GM12875 (cell line): Measurements from ENCODE around the gene YIPF1.
"Not testable (repeated sequence)": the region's sequence is repeated elsewhere in the genome, so short reads cannot be mapped to it uniquely, and the experiment has no call there.

Source experiments
- H3K4me3 ChIP-seq: one replicate; pipeline ENCODE4 v1.5.1; 2011; ENCODE audit warnings: low read depth, low read length, control low read depth
- TF ChIP-seq, protein P1 (sequence below): IDR thresholded peaks from 2 replicates; pipeline ENCODE4 v1.5.1; 2011; ENCODE audit warnings: low read depth, mild to moderate bottlenecking, control low read depth, inconsistent platforms, low read length, moderate library complexity, borderline replicate concordance; ENCODE audit not compliant: insufficient read depth

The YIPF1 gene

DNA sequence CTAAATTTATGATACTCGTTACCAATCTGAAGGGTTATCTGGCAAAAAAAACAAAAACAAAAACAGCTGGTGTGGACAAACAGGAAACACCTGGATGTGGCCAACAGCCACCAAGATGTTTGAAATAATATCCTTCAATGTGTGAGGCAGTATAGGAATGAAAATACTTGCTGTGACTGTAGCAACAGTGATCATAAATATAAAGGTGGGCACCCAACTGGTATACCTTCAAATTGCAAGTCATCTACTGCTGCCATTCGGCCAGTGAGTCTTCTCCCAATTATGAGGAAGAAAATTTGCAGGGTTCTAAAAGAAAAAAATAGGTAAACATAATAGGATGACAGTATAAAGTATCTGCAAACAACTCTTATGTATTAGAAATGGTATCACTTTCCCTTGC, 916 bp downstream of the YIPF1 start:
- TF ChIP-seq, protein P1, sequence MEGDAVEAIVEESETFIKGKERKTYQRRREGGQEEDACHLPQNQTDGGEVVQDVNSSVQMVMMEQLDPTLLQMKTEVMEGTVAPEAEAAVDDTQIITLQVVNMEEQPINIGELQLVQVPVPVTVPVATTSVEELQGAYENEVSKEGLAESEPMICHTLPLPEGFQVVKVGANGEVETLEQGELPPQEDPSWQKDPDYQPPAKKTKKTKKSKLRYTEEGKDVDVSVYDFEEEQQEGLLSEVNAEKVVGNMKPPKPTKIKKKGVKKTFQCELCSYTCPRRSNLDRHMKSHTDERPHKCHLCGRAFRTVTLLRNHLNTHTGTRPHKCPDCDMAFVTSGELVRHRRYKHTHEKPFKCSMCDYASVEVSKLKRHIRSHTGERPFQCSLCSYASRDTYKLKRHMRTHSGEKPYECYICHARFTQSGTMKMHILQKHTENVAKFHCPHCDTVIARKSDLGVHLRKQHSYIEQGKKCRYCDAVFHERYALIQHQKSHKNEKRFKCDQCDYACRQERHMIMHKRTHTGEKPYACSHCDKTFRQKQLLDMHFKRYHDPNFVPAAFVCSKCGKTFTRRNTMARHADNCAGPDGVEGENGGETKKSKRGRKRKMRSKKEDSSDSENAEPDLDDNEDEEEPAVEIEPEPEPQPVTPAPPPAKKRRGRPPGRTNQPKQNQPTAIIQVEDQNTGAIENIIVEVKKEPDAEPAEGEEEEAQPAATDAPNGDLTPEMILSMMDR: no peak
- H3K4me3 ChIP-seq: no peak overlapping the region

DNA sequence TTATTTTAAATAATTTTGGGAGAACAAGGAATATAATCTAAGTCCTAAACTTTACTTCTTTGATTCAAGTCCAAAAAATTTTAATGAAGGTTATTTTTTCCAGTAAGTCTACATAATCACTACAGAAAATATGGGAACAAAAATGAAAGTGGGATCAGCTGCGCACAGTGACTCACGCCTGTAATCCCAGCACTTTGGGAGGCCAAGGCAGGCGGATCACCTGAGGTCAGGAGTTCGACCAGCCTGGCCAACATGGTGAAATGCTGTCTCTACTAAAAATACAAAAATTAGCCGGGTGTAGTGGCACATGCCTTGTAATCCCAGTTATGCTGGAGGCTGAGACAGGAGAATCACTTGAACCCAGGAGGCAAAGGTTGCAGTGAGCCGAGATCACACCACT, 6.0 kb downstream of the YIPF1 start:
- not testable (repeated sequence) for H3K4me3 ChIP-seq

DNA sequence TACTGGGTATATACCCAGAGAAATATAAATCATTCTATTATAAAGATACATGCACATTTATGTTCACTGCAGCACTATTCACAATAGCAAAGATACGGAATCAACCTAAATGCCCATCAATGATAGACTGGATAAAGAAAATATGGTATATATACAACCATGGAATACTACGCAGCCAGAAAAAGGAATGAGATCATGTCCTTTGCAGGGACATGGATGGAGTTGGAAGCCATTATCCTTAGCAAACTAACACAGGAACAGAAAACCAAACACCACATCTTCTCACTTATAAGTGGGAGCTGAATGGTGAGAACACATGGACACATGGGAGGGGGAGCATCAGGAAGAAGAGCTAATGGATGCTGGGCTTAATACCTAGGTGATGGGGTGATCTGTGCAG, 7.7 kb downstream of the YIPF1 start:
- not testable (repeated sequence) for H3K4me3 ChIP-seq

DNA sequence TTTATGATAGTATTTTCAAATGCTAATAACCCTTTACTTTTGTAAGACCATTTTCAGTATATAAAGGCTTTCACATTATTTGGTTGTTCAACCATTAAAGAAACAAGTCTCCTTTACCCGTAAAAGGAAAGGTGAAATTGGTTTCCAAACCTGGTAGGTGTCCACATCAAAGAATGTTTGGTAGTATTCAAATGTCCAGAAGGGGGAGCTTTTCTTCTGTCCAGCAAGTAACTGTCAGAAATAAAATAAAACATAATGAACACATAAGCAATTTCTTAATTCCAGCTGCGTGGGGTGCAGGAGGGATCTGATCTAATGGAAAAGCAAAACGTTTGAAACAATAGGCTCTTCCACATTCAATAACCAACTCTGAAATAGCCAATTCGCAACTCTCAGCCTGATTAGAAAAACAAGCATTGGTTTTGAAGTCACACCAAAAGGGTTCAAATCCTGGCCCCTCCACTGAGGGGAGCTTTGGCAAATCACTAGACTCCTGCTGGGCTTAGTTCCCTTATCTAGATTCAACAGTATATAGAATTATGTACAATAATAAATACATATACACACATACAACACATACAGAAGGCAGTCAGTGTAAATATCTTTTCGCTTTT, 11.0 kb downstream of the YIPF1 start:
- TF ChIP-seq, protein P1: peak; percentile 35; the same call in 1 of the 2 replicates
- no peak overlapping the region for H3K4me3 ChIP-seq

DNA sequence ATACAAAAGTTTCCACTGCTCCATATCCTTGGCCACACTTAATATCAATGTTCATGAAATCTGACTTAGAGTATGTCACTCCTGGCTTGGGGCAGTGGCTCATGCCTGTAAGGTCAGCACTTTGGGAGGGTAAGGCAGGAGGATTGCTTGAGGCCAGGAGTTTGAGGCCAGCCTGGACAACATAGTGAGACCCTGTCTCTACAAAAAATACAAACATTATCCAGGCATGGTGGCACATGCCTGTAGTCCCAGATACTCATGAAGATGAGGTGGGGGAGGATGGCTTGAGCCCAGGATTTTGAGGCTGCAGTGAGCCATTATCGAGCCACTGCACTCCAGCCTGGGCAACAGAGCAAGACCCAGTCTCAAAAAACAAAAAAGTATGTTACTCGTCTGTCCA, 14.4 kb downstream of the YIPF1 start:
- H3K4me3 ChIP-seq: not testable (repeated sequence)

DNA sequence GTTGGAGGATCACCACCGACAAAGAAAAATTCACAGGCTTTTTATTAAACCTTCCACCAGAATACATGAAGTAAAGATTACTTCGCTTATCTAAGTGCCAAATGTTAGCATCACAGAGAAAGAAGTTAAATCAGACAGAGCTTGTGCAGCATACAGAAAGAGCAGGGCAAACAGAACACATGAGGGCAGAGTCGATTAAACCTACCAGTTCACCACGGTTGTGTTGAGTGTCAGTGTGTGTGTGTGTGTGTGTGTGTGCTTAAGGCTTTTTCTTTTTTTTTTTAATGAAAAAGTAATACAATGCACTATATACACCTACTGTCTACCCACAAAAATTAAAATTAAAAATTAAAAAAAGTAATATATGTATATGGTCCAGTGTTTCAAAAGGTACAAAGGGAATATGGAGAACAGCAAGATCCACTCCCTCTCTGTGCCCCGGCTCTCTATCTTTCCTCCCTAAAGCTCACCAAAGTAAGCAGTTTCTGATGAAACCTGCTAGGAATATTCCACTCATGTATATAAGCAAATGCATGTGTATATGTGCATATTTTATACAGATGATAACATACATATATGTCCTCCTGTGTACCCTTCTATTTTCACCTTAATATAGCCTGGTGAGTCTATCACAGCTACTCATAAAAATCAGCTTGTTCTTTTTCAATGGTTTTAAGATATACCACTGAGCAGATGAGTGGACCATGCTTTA, 17.7 kb downstream of the YIPF1 start:
- TF ChIP-seq, protein P1: no peak
- no peak overlapping the region for H3K4me3 ChIP-seq

DNA sequence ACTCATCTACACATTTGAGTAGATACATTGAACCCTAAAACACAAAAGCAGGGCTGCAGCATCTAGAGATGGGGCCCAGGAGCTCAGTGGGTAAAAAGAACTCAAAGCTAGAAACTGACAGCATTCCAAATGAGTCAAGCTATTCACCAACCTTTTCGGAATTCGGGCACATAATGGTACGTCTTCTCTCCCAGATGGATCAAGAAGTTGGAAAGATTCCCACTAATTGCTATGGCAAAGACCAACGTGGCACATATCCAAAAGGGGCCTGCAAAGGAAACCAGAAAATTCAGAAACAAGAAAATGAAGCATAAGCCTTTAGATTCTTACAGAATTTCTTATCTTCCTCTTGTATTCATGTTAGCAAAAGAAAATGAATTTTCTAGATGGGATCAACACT, 18.4 kb downstream of the YIPF1 start:
- TF ChIP-seq, protein P1: no peak

DNA sequence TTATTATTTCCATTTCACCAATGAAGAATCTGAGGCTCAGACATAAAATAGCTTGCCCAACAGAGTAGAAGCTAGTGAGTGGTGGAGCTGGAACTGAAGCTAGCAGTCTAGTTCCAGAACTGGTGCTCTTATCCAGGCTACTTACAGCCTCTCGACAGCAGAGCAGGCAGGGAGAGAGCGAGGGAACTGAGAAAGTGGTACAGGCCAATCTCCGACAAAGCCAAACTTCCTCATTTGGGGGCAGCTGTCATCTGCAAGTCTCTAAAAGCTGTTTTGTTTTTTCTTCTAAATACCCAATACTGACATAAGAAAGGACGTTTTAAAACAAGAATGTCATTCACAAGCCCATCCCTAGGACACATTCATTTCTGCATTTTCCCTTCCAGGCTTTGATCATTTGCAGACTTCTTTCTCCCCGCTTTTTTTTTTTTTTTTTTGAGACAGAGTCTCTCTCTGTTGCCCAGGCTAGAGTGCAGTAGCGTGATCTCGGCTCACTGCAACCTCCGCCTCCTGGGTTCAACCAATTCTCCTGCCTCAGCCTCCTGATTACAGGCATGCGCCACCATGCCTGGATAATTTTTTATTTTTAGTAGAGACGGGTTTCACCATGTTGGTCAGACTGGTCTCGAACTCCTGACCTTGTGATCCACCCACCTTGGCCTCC, 20.0 kb downstream of the YIPF1 start:
- H3K4me3 ChIP-seq: no peak overlapping the region
- TF ChIP-seq, protein P1: no peak

More for the DNA sequence above, 18.4 kb downstream of the YIPF1 start:
- no peak overlapping the region for H3K4me3 ChIP-seq
